Glutamatergic neuron (in vitro differentiated cells): ENCODE data around the gene SH3PXD2A. TPM values are rescaled to one million over a fixed set of nuclear protein-coding genes. Genes with fewer than 3 reads are reported as not detected.

Source experiments
- DNase-seq: peaks from one replicate; pipeline ENCODE4 v3.0.0; 2022
- H3K27ac Mint-ChIP-seq: one replicate; pipeline ENCODE4 v1.8.0; 2020; ENCODE audit warnings: mild to moderate bottlenecking, mixed read lengths, inconsistent platforms; ENCODE audit not compliant: unreplicated experiment
- H3K27me3 Mint-ChIP-seq: one replicate; pipeline ENCODE4 v1.8.0; 2020; ENCODE audit warnings: mild to moderate bottlenecking, moderate library complexity, mixed read lengths, inconsistent platforms; ENCODE audit not compliant: unreplicated experiment
- H3K36me3 Mint-ChIP-seq: one replicate; pipeline ENCODE4 v1.8.0; 2020; ENCODE audit warnings: mild to moderate bottlenecking, mixed read lengths, inconsistent platforms; ENCODE audit not compliant: unreplicated experiment
- H3K4me1 Mint-ChIP-seq: one replicate; pipeline ENCODE4 v1.8.0; 2020; ENCODE audit warnings: mild to moderate bottlenecking, low read depth, mixed read lengths, inconsistent platforms; ENCODE audit not compliant: unreplicated experiment
- H3K4me3 Mint-ChIP-seq: one replicate; pipeline ENCODE4 v1.8.0; 2020; ENCODE audit warnings: mild to moderate bottlenecking, mixed read lengths, inconsistent platforms; ENCODE audit not compliant: unreplicated experiment
- H3K9me3 Mint-ChIP-seq: one replicate; pipeline ENCODE4 v1.8.0; 2020; ENCODE audit warnings: mild to moderate bottlenecking, moderate library complexity, mixed read lengths, inconsistent platforms; ENCODE audit not compliant: unreplicated experiment
- CTCF ChIP-seq: fragments of 200-600 bp; sonication (generic); IDR thresholded peaks from one replicate; pipeline ENCODE4 v1.5.0; 2021; ENCODE audit not compliant: partially characterized antibody, unreplicated experiment
- total RNA-seq: library from RNA; stranded (reverse); fragmentation: NEBNext Ultra II Directional; extraction: Animal tissue kit (Norgen Biotek cat#: 25700); gene quantifications from one replicate; pipeline ENCODE4 v1.2.1, GENCODE V29; 2021; ENCODE audit not compliant: unreplicated experiment

SH3PXD2A gene
- total RNA-seq, 1 donor from 2014 or later: 16.7 TPM

GRCh38 chr10:103895411-103896186 is 40.2 kb upstream of the SH3PXD2A start:
- Mint-ChIP-seq H3K9me3 (peaks cover 2% of the 10 kb centered on the region), H3K27ac (peak overlapping the region; percentile 87), H3K27me3 (no peaks in the 10 kb centered on the region), H3K36me3 (no peaks in the 10 kb centered on the region), H3K4me3 (peak overlapping the region; percentile 65), H3K4me1 (peaks cover 60% of the 10 kb centered on the region)
- DNase-seq: no peak
- TF ChIP-seq CTCF: no peak

GRCh38 chr10:103894441-103894864 is 39.1 kb upstream of the SH3PXD2A start:
- H3K36me3 Mint-ChIP-seq: no peaks in the 10 kb centered on the region
- peaks cover 2% of the 10 kb centered on the region for H3K27me3 Mint-ChIP-seq

GRCh38 chr10:103893817-103894216 is 38.4 kb upstream of the SH3PXD2A start:
- H3K36me3 Mint-ChIP-seq: no peaks in the 10 kb centered on the region
- H3K4me1 Mint-ChIP-seq: peaks cover 50% of the 10 kb centered on the region
- peaks cover 4% of the 10 kb centered on the region for H3K9me3 Mint-ChIP-seq
- DNase-seq: no peak
- peak overlapping the region; percentile 16 for H3K4me3 Mint-ChIP-seq
- H3K27me3 Mint-ChIP-seq: peaks cover 2% of the 10 kb centered on the region
- no peak for TF ChIP-seq CTCF
- peak overlapping the region; percentile 87 for H3K27ac Mint-ChIP-seq

More at GRCh38 chr10:103894441-103894864, 39.1 kb upstream of the SH3PXD2A start:
- H3K27ac Mint-ChIP-seq: peak overlapping the region; percentile 87
- H3K4me3 Mint-ChIP-seq: peak overlapping the region; percentile 65
- TF ChIP-seq CTCF: no peak
- H3K4me1 Mint-ChIP-seq: peaks cover 55% of the 10 kb centered on the region
- peaks cover 4% of the 10 kb centered on the region for H3K9me3 Mint-ChIP-seq
- DNase-seq: no peak

DNA sequence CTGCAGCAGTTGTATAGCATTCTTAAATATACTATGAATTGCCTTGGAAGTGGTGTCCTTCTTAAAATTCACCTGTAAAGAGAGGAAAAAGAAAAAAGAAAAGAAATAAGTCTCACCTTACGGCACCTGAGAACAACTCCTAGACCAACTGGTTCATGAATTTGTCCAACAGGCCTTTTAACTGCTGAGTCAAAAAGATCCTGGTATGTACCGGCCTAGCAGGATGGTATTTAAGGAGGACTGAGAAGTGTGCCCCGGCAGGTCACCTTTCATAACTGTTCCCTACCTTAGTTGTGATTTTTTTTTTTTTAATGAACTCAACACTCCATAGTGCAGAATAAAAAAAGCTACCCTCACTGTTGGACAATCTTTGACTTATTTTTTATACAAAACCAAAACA is 36.8 kb upstream of the SH3PXD2A start:
- Mint-ChIP-seq H3K27ac (no peak overlapping the region), H3K4me3 (no peak overlapping the region), H3K4me1 (peaks cover 39% of the 10 kb centered on the region), H3K36me3 (no peaks in the 10 kb centered on the region), H3K9me3 (peaks cover 4% of the 10 kb centered on the region), H3K27me3 (peaks cover 2% of the 10 kb centered on the region)
- DNase-seq: no peak
- no peak for TF ChIP-seq CTCF

DNA sequence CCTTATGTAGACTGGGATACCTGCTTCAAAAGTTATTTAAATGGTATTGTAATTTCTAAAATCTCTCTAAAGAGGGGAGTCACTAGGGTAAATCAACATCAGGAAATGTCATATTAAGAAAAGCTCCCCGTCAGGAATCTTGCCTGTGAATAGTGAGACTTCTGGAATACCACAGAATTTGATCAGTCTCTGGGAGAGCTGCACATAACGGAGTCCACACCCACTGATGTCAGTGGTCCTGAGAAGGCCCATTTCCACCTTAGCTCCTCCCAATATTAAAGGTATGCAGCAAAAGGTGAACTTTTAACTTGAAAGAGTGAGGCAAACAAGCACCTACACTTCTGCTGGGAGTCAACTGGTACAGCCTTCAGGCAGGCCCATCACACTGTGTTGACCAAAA is 35.3 kb upstream of the SH3PXD2A start:
- TF ChIP-seq CTCF: no peak
- no peaks in the 10 kb centered on the region for H3K36me3 Mint-ChIP-seq
- H3K9me3 Mint-ChIP-seq: peaks cover 2% of the 10 kb centered on the region
- peaks cover 2% of the 10 kb centered on the region for H3K27me3 Mint-ChIP-seq
- no peak for DNase-seq
- H3K27ac Mint-ChIP-seq: no peak overlapping the region
- H3K4me3 Mint-ChIP-seq: no peak overlapping the region
- peaks cover 32% of the 10 kb centered on the region for H3K4me1 Mint-ChIP-seq
